ENCODE measurements around the gene CPN1.
A peak's percentile ranks its signal among the peaks of the same experiment; 100 is the strongest.

CPN1 gene

DNA sequence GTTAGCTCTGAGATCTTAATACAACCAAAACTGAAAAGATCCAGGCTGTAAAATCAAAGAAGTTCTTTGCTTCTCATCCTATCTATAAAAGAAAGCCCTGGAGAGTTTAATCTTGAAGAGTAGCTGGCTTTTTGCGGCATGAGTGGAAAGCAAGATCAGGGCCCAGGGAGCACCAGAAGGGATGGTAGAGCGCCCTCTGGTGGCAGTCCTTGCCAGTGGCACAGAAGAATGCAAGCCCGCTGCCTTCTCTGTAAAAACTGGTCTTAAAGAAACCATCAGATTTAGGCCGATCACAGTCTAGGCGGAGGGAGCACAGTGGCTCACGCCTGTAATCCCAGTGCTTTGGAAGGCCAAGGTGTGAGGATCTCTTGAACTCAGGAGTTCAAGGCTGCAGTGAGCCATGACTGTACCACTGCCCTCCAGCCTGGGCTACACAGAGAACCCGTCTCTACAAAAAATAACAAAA lies 35.6 kb downstream of the CPN1 start:
- Histone ChIP-seq H3K9me3 (no peaks in the 10 kb centered on the region), H3K4me1 (no peaks in the 10 kb centered on the region), H3K4me3 (ENCODE audit: low read depth, low read length) (no peak overlapping the region), H3K36me3 (no peaks in the 10 kb centered on the region), H3K27me3 (no peaks in the 10 kb centered on the region)
- DNase-seq: peak; percentile 85
- TF ChIP-seq, protein P1, sequence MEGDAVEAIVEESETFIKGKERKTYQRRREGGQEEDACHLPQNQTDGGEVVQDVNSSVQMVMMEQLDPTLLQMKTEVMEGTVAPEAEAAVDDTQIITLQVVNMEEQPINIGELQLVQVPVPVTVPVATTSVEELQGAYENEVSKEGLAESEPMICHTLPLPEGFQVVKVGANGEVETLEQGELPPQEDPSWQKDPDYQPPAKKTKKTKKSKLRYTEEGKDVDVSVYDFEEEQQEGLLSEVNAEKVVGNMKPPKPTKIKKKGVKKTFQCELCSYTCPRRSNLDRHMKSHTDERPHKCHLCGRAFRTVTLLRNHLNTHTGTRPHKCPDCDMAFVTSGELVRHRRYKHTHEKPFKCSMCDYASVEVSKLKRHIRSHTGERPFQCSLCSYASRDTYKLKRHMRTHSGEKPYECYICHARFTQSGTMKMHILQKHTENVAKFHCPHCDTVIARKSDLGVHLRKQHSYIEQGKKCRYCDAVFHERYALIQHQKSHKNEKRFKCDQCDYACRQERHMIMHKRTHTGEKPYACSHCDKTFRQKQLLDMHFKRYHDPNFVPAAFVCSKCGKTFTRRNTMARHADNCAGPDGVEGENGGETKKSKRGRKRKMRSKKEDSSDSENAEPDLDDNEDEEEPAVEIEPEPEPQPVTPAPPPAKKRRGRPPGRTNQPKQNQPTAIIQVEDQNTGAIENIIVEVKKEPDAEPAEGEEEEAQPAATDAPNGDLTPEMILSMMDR (IDR thresholded peaks at IDR 0.05; ENCODE audit: low read depth, low read length): peak; percentile 89

DNA sequence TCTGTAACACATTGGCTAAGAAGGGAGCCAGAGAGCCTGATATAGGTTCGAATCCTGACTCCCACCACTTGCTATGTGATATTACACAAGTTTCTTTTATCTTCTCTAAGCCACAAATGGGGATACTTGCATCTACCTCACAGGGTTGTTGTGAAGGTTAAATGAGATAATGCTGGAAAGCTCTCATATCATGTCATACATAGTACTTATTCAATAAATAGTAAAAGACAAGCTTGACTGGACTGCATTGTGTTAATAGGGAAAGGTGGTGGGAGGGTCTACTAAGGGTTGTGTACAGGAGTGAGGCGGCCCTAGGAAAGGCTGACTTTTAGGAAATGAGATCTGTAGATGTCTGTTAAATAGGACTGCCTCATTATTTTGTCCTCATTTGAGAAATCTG lies 36.1 kb downstream of the CPN1 start:
- DNase-seq: no peak
- H3K4me1 ChIP-seq: no peaks in the 10 kb centered on the region
- TF ChIP-seq, protein P1 (IDR thresholded peaks at IDR 0.05; ENCODE audit: low read depth, low read length): no peak
- H3K27me3 ChIP-seq: no peaks in the 10 kb centered on the region
- no peak overlapping the region for H3K4me3 ChIP-seq (ENCODE audit: low read depth, low read length)
- no peaks in the 10 kb centered on the region for H3K9me3 ChIP-seq
- H3K36me3 ChIP-seq: no peaks in the 10 kb centered on the region

DNA sequence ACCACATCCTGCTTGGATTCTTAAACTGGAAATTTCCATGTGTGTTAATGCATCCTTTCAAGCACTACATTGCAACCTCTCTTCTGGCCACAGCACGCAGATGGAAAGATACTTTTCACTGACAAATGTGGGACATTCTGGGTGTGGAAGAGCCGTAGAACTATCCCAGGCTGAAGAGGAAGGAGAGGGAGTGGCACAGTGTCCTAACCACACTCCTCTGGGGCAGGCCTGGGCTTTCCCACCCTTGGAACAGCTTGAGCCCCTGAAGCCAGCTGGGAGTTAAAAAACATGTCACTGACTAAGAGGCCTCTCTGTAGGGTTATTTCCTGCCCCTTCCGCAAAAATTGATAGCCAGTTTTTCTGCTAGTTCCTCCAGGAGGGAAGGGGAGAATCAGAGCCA lies 37.9 kb downstream of the CPN1 start:
- DNase-seq: no peak

DNA sequence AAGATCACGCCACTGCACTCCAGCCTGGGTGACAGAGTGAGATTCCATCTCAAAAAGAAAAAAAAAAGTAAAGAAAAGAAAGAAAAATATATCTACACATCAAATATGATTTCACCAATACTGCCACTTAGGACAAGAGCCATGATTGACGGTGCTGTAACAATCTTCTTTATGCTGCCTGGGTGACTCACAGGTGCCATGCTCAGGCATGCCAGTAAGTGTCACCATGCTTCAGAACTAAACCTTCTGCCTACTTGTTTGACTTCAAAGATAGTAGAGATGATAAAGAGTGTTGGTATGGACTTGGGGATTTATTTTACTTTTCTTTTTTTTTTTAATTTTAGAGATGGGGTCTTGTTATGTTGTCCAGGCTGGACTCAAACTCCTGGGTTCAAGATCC lies 38.3 kb downstream of the CPN1 start:
- TF ChIP-seq, protein P1 (IDR thresholded peaks at IDR 0.05; ENCODE audit: low read depth, low read length): no peak
- no peak for DNase-seq
- no peaks in the 10 kb centered on the region for H3K36me3 ChIP-seq
- no peaks in the 10 kb centered on the region for H3K27me3 ChIP-seq
- no peak overlapping the region for H3K4me3 ChIP-seq (ENCODE audit: low read depth, low read length)
- H3K9me3 ChIP-seq: no peaks in the 10 kb centered on the region
- H3K4me1 ChIP-seq: no peaks in the 10 kb centered on the region

More for the DNA sequence above, 37.9 kb downstream of the CPN1 start:
- no peaks in the 10 kb centered on the region for H3K27me3 ChIP-seq
- H3K4me1 ChIP-seq: no peaks in the 10 kb centered on the region
- TF ChIP-seq, protein P1 (IDR thresholded peaks at IDR 0.05; ENCODE audit: low read depth, low read length): no peak
- no peak overlapping the region for H3K4me3 ChIP-seq (ENCODE audit: low read depth, low read length)
- H3K9me3 ChIP-seq: no peaks in the 10 kb centered on the region
- no peaks in the 10 kb centered on the region for H3K36me3 ChIP-seq

DNA sequence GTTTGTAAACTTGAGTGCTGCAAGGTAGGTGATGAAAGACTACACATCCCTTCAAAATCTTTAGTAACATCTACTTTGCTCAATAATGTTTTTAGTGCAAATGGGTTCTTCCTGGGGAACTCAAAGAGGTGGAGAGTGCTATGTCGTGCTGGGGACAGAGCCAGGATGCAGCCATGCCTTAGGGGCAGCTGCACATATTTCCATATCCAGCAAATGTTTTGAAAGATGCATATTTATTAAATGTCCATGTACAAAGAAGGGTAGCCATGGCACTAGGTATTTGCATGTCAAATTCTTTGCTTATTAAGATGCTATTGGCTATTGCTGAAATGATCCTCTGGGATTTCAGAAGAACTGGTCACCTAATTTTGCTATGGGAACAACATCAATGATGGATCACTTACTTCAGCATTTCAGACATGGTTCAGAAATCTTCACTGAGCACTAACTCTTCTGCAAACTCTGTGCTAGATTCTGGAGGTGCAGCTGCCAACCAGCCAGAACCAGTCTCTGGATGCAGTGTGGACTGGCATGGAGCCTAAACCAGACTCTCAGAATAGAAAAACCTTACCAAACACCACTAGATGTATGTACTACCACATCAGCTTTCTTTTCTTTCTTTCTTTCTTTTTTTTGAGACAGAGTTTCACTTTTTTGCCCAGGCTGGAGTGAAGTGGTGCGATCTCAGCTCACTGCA lies 40.2 kb downstream of the CPN1 start:
- Histone ChIP-seq H3K36me3 (no peaks in the 10 kb centered on the region), H3K27me3 (no peaks in the 10 kb centered on the region), H3K9me3 (no peaks in the 10 kb centered on the region), H3K4me1 (no peaks in the 10 kb centered on the region), H3K4me3 (ENCODE audit: low read depth, low read length) (no peak overlapping the region)
- DNase-seq: no peak
- TF ChIP-seq, protein P1 (IDR thresholded peaks at IDR 0.05; ENCODE audit: low read depth, low read length): no peak

DNA sequence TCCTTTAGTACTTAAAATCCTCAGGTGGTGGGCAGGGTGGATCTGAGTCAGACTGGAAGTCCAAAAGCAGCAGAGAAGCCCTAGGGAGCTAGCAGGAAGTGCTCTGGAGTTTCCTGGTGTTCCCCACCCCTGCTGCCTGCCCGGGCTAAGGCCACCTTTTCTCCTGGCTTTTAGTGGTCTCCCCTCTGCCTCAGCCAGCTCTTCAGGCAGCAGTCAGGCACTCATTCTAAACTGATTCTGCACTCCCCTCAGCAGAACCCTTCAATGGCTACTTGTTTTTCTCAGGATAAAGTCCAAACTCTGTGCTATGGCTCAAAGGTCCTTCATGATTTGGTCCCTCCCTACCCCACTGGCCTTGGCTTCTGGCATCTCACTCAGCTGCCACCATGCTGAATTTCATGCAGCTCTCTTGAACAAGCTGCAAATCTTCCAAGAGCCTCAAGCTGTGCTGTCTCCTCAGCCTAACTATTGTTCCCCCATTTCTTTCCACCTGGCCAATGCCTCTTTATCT lies 43.1 kb downstream of the CPN1 start:
- TF ChIP-seq, protein P1 (IDR thresholded peaks at IDR 0.05; ENCODE audit: low read depth, low read length): no peak
- Histone ChIP-seq H3K4me3 (ENCODE audit: low read depth, low read length) (no peak overlapping the region), H3K36me3 (no peaks in the 10 kb centered on the region), H3K4me1 (no peaks in the 10 kb centered on the region), H3K9me3 (no peaks in the 10 kb centered on the region), H3K27me3 (no peaks in the 10 kb centered on the region)
- DNase-seq: no peak
